ENCODE data around the gene CXorf58. TPM values are rescaled to one million over a fixed set of nuclear protein-coding genes. Genes with fewer than 3 reads are reported as not detected.

Gene CXorf58
- total RNA-seq, 5 donors from 2014 or later (not counting 1 experiment from before 2014, with no cell fraction given): not detected

DNA sequence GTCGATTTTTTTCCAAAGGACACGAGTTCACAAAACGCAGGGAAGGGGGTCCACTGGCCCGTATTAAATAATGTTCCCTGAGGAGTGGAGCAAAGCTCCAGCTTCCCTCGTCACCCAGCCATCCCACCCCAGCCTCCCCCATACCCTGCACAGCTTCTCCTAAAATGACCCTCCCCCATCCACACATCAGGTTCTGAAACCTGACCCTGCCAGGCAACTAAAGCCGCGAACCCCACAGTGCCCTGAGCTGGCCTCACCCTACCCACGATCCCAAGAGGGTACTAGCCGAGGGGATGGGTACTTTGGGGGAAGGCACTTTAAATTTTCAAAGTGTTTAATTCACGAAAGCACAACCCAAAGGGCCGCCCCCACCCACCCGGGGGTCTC, 702 bp upstream of the CXorf58 start:
- Histone ChIP-seq H3K9me3 (no peaks in the 10 kb centered on the region), H3K4me1 (ENCODE audit: control insufficient read depth in 1 of 2, extremely low read depth in 1 of 2, insufficient read depth in 2 of 2, low read length in 2 of 2) (peaks cover 4 to 13% of the 10 kb centered on the region in 2 experiments), H3K27me3 (replicated peaks in 1 of 2; ENCODE audit: control insufficient read depth in 2 of 2, extremely low read depth in 1 of 2, insufficient read depth in 2 of 2, low read length in 1 of 2) (no peaks in the 10 kb centered on the region), H3K36me3 (ENCODE audit: control insufficient read depth in 2 of 2, extremely low read depth in 1 of 2, insufficient read depth in 1 of 2, low read length in 1 of 2) (no peaks in the 10 kb centered on the region), H3K27ac (ENCODE audit: low read length) (peak overlapping the region; percentile 78), H3K4me3 (ENCODE audit: control insufficient read depth in 1 of 2, extremely low read depth in 1 of 2, low read length in 1 of 2) (peak overlapping the region; percentile 49 to 61)
- no peak for ATAC-seq (replicated peaks in 1 of 4)
- H3K9me3 Mint-ChIP-seq: no peaks in the 10 kb centered on the region
- POLR2A ChIA-PET: interaction anchor here in 1 of 2 donors (0.6 to 1.9 kb wide), 3 partner anchors 110 to 256 kb away, joined by 3 to 17 read pairs (median 4); no protein-coding TSS in a partner anchor
- peak overlapping the region; percentile 78 to 82 (median 79) for H3K4me3 Mint-ChIP-seq
- peaks cover 0 to 4% of the 10 kb centered on the region in 2 donors for H3K27me3 Mint-ChIP-seq
- 0% methylated on average over 1 of the region's 12 CpGs for WGBS (ENCODE audit: insufficient coverage)
- peak overlapping the region; percentile 86 to 90 for H3K27ac Mint-ChIP-seq
- no peaks in the 10 kb centered on the region for H3K36me3 Mint-ChIP-seq
- CTCF ChIA-PET: interaction anchor here (0.8 to 3.8 kb wide), 4 partner anchors 84 to 214 kb away, joined by 3 to 33 read pairs (median 6); partner anchors contain the start of genes EIF2S3 (in 1 of the 2) and SAT1 (in 1 of the 2)
- H3K4me1 Mint-ChIP-seq: peaks cover 7 to 16% (median 14%) of the 10 kb centered on the region in 3 donors
- DNase-seq: no peak

DNA sequence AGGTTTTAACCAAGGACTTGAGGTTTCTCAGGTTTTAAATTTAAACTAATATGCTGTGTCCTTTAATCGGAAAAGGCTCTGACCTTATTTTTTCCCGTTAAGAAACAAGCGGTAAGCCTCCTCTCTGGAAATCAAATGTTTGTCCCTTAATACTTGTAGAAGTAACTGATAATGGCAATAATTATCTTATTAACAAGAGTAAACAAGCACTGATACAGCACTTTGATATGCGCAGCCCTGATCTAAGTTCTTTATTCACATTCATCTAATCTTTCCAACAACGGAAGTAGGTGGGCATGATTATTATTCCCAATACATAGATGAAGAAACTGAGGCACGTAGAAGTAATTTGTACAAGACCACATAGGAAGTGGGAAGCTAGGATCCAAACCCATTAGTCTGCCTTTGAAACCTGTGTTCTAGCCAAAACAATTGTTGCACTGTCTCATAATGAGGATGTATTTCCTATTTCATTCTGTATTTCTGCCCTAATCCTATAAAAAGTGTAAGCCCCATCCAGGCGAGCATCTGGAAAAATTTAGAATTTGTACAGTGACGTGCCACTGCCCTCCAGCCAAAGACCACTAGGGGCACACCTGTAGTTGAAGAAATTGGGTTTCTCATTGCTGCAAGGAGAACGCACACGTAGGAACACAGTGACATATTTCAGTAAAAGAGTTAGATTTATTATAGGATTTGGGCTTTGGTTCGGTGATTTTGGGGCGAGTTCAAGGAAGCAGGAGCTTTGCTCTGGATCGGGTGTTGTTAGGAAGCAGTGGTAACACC, 606 bp downstream of the CXorf58 start:
- peaks cover 4 to 10% of the 10 kb centered on the region in 2 experiments for H3K4me1 ChIP-seq (ENCODE audit: control insufficient read depth in 1 of 2, extremely low read depth in 1 of 2, insufficient read depth in 2 of 2, low read length in 2 of 2)
- no peaks in the 10 kb centered on the region for H3K9me3 ChIP-seq
- no peaks in the 10 kb centered on the region for H3K36me3 ChIP-seq (ENCODE audit: control insufficient read depth in 2 of 2, extremely low read depth in 1 of 2, insufficient read depth in 1 of 2, low read length in 1 of 2)
- Mint-ChIP-seq H3K4me1 (peaks cover 7 to 16% (median 14%) of the 10 kb centered on the region in 3 donors), H3K4me3 (peak overlapping the region; percentile 29 to 82 (median 78)), H3K27me3 (peaks cover 0 to 4% of the 10 kb centered on the region in 2 donors), H3K27ac (peak overlapping the region; percentile 89 to 90), H3K36me3 (no peaks in the 10 kb centered on the region), H3K9me3 (no peaks in the 10 kb centered on the region)
- H3K27ac ChIP-seq (ENCODE audit: low read length): peak overlapping the region; percentile 92
- peak in 3 of 35 experiments; percentile 1 to 32 (median 4) for DNase-seq
- no peaks in the 10 kb centered on the region for H3K27me3 ChIP-seq (replicated peaks in 1 of 2; ENCODE audit: control insufficient read depth in 2 of 2, extremely low read depth in 1 of 2, insufficient read depth in 2 of 2, low read length in 1 of 2)
- H3K4me3 ChIP-seq (ENCODE audit: control insufficient read depth in 1 of 2, extremely low read depth in 1 of 2, low read length in 1 of 2): peak overlapping the region in 1 of 2 donors; percentile 40
- POLR2A ChIA-PET: interaction anchor here (0.6 to 1.9 kb wide), 4 partner anchors 144 to 1773 kb away, joined by 3 to 17 read pairs (median 4); no protein-coding TSS in a partner anchor
- WGBS (ENCODE audit: insufficient coverage): 60% methylated on average over 1 of the region's 13 CpGs
- CTCF ChIA-PET: interaction anchor here (0.6 to 3.8 kb wide), 4 partner anchors 10 to 264 kb away, joined by 3 to 33 read pairs (median 3); partner anchors contain the start of gene EIF2S3 (in 1 of the 2)
- no peak for ATAC-seq (replicated peaks in 1 of 4)

DNA sequence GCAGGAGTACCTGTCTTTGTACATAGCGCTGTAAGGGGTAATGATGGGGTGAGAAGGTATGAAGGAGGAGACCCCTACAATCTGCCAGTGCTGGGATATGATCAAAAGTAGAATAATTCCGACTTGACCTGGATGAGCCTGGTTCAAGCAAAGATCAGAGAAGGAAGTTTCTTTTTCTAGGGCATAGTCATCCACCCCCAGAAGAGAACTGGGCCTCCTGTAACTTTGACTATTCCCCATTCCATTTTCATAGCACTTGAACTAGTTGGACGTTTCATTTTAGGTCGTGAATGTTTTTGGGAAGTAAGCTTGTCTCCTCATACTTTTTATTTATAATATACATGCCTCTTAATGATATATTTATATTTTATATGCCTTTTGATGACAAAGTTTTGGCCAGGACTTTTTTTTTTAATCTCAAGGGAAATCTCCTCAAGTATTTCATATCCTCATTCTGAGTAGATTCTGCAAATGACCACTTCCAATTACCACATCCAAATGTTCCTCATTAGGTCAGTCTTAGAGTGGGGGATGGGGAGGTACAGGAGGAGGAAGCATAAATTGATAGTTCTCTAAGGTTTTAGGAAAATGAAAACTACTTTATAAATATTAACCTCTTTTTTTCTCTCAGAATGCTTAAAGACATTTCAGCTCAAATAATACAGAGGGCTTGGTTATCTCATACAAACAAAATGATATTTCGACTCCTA, 3.5 kb downstream of the CXorf58 start:
- no peak overlapping the region for H3K4me3 ChIP-seq (ENCODE audit: control insufficient read depth in 1 of 2, extremely low read depth in 1 of 2, low read length in 1 of 2)
- Mint-ChIP-seq H3K27ac (no peak overlapping the region), H3K36me3 (no peaks in the 10 kb centered on the region), H3K4me1 (peaks cover 7 to 15% (median 12%) of the 10 kb centered on the region in 3 donors), H3K9me3 (no peaks in the 10 kb centered on the region), H3K27me3 (peaks cover 0 to 4% of the 10 kb centered on the region in 2 donors), H3K4me3 (no peak overlapping the region)
- H3K36me3 ChIP-seq (ENCODE audit: control insufficient read depth in 2 of 2, extremely low read depth in 1 of 2, insufficient read depth in 1 of 2, low read length in 1 of 2): no peaks in the 10 kb centered on the region
- WGBS (ENCODE audit: insufficient coverage): no CpG with 5 or more reads among the region's 5 CpGs
- ChIA-PET CTCF (no interaction called here), POLR2A (no interaction called here)
- no peak for DNase-seq
- H3K27ac ChIP-seq (ENCODE audit: low read length): no peak overlapping the region
- no peaks in the 10 kb centered on the region for H3K27me3 ChIP-seq (replicated peaks in 1 of 2; ENCODE audit: control insufficient read depth in 2 of 2, extremely low read depth in 1 of 2, insufficient read depth in 2 of 2, low read length in 1 of 2)
- no peak for ATAC-seq (replicated peaks in 1 of 4)
- peaks cover 4 to 10% of the 10 kb centered on the region in 2 experiments for H3K4me1 ChIP-seq (ENCODE audit: control insufficient read depth in 1 of 2, extremely low read depth in 1 of 2, insufficient read depth in 2 of 2, low read length in 2 of 2)
- H3K9me3 ChIP-seq: no peaks in the 10 kb centered on the region

DNA sequence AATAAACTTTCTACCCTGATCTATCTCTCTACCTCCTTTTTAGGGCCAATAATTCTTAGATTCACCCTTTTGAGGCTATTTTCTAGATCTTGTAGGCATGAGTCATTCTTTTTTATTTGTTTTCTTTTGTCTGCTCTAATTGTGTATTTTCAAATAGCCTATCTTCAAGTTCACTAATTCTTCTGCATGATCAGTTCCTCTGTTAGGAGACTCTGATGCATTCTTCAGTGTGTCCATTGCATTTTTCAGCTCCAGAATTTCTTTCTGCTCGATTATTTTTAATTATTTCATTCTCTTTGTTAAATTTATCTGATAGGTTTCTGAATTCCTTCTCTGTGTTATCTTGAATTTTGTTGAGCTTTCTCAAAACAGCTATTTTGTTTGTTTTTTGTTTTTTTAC, 11.3 kb downstream of the CXorf58 start:
- H3K27me3 Mint-ChIP-seq: peaks cover 0 to 7% of the 10 kb centered on the region in 2 donors

DNA sequence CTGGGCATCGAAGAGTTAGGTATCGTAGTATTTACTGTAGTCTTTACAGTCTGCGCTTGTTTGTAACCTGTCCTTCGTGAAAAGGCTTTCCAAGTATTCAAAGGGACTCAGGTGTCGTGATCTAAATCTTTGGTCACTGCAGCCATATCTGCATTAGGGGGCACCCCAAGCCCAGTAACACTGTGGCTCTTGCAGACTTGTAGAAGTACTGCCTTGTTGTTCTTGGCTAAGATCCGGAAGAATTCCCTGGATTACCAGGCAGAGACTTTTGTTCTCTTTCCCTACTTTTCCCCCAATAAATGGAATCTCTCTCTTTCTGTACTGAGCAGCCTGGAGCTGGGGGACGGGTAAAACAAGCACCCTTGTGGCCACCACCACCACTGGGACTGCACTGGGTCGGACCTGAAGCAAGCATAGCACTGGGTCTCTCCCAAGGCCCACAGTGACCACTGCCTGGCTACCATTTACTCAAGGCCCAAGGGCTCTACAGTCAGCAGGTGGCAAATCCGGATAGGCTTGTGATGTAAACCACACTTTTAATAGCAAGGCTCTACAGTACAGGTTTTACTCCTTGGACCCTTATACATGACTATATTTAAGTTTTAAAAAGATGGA, 12.0 kb downstream of the CXorf58 start:
- H3K4me1 ChIP-seq (ENCODE audit: control insufficient read depth in 1 of 2, extremely low read depth in 1 of 2, insufficient read depth in 2 of 2, low read length in 2 of 2): no peaks in the 10 kb centered on the region
- POLR2A ChIA-PET: no interaction called here
- H3K4me1 Mint-ChIP-seq: peaks cover 0 to 2% (median 0%) of the 10 kb centered on the region in 3 donors
- ATAC-seq (replicated peaks in 1 of 4): no peak
- H3K27ac ChIP-seq (ENCODE audit: low read length): no peak overlapping the region
- no peaks in the 10 kb centered on the region for H3K36me3 Mint-ChIP-seq
- no peak for DNase-seq
- CTCF ChIA-PET: no interaction called here
- H3K36me3 ChIP-seq (ENCODE audit: control insufficient read depth in 2 of 2, extremely low read depth in 1 of 2, insufficient read depth in 1 of 2, low read length in 1 of 2): no peaks in the 10 kb centered on the region
- H3K27me3 ChIP-seq (replicated peaks in 1 of 2; ENCODE audit: control insufficient read depth in 2 of 2, extremely low read depth in 1 of 2, insufficient read depth in 2 of 2, low read length in 1 of 2): peaks cover 0 to 2% of the 10 kb centered on the region in 2 experiments
- peaks cover 0 to 4% (median 3%) of the 10 kb centered on the region in 3 donors for H3K9me3 Mint-ChIP-seq
- H3K27ac Mint-ChIP-seq: no peak overlapping the region
- H3K4me3 Mint-ChIP-seq: no peak overlapping the region
- peaks cover 0 to 7% of the 10 kb centered on the region in 2 donors for H3K27me3 Mint-ChIP-seq
- H3K4me3 ChIP-seq (ENCODE audit: control insufficient read depth in 1 of 2, extremely low read depth in 1 of 2, low read length in 1 of 2): no peak overlapping the region
- H3K9me3 ChIP-seq: no peaks in the 10 kb centered on the region
- 82% methylated on average over 5 of the region's 9 CpGs for WGBS (ENCODE audit: insufficient coverage)

More for the DNA sequence above, 11.3 kb downstream of the CXorf58 start:
- ChIA-PET POLR2A (no interaction called here), CTCF (no interaction called here)
- no CpG with 5 or more reads among the region's 1 CpG for WGBS (ENCODE audit: insufficient coverage)
- Histone ChIP-seq H3K4me1 (ENCODE audit: control insufficient read depth in 1 of 2, extremely low read depth in 1 of 2, insufficient read depth in 2 of 2, low read length in 2 of 2) (no peaks in the 10 kb centered on the region), H3K9me3 (no peaks in the 10 kb centered on the region), H3K27me3 (replicated peaks in 1 of 2; ENCODE audit: control insufficient read depth in 2 of 2, extremely low read depth in 1 of 2, insufficient read depth in 2 of 2, low read length in 1 of 2) (peaks cover 0 to 2% of the 10 kb centered on the region in 2 experiments), H3K36me3 (ENCODE audit: control insufficient read depth in 2 of 2, extremely low read depth in 1 of 2, insufficient read depth in 1 of 2, low read length in 1 of 2) (no peaks in the 10 kb centered on the region), H3K27ac (ENCODE audit: low read length) (no peak overlapping the region), H3K4me3 (ENCODE audit: control insufficient read depth in 1 of 2, extremely low read depth in 1 of 2, low read length in 1 of 2) (no peak overlapping the region)
- DNase-seq: no peak
- no peak for ATAC-seq (replicated peaks in 1 of 4)
- H3K36me3 Mint-ChIP-seq: no peaks in the 10 kb centered on the region
- peaks cover 0 to 4% (median 3%) of the 10 kb centered on the region in 3 donors for H3K9me3 Mint-ChIP-seq
- H3K4me3 Mint-ChIP-seq: no peak overlapping the region
- no peak overlapping the region for H3K27ac Mint-ChIP-seq
- H3K4me1 Mint-ChIP-seq: peaks cover 0 to 2% (median 0%) of the 10 kb centered on the region in 3 donors

DNA sequence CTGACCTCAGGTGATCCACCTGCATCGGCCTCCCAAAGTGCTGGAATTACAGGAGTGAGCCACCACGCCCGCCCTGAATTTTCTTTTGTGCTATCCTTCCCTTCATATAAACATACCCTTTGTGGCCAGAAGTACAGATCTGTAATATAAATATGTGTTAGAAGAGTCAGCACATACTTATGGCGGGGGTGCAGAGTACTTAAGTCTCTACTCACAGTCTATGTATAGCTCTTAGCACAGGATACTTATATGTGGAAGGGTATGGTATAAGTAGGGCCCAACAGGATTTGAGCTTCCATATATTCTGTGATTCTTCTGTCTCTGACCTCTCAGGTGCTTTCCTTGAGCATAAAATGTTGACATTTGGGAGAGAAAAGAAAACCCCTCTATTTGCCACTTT, 18.2 kb downstream of the CXorf58 start:
- POLR2A ChIA-PET: no interaction called here
- H3K27ac Mint-ChIP-seq: no peak overlapping the region
- Histone ChIP-seq H3K4me3 (ENCODE audit: control insufficient read depth in 1 of 2, extremely low read depth in 1 of 2, low read length in 1 of 2) (no peak overlapping the region), H3K4me1 (ENCODE audit: control insufficient read depth in 1 of 2, extremely low read depth in 1 of 2, insufficient read depth in 2 of 2, low read length in 2 of 2) (no peaks in the 10 kb centered on the region), H3K27me3 (replicated peaks in 1 of 2; ENCODE audit: control insufficient read depth in 2 of 2, extremely low read depth in 1 of 2, insufficient read depth in 2 of 2, low read length in 1 of 2) (peaks cover 0 to 2% of the 10 kb centered on the region in 2 experiments), H3K27ac (ENCODE audit: low read length) (no peak overlapping the region), H3K36me3 (ENCODE audit: control insufficient read depth in 2 of 2, extremely low read depth in 1 of 2, insufficient read depth in 1 of 2, low read length in 1 of 2) (no peaks in the 10 kb centered on the region), H3K9me3 (no peaks in the 10 kb centered on the region)
- ATAC-seq (replicated peaks in 1 of 4) (no peak), DNase-seq (no peak)
- no peak overlapping the region for H3K4me3 Mint-ChIP-seq
- no peaks in the 10 kb centered on the region for H3K36me3 Mint-ChIP-seq
- no peaks in the 10 kb centered on the region for H3K9me3 Mint-ChIP-seq
- CTCF ChIA-PET: no interaction called here
- WGBS (ENCODE audit: insufficient coverage): no CpG with 5 or more reads among the region's 4 CpGs
- H3K4me1 Mint-ChIP-seq: peaks cover 2 to 6% (median 3%) of the 10 kb centered on the region in 3 donors
- H3K27me3 Mint-ChIP-seq: peaks cover 0 to 3% of the 10 kb centered on the region in 2 donors
